Hindlimb muscle (tissue), 1 donor: ENCODE data around the gene SLC35B2. TPM values are rescaled to one million over a fixed set of nuclear protein-coding genes. Genes with fewer than 3 reads are reported as not detected.

ENCODE experiments used
- DNase-seq: peaks from one replicate; pipeline ENCODE4 v3.0.0-alpha.2; 2013
- polyA plus RNA-seq: library from polyadenylated mRNA; unstranded; fragments of 120-200 nt; gene quantifications from one replicate; pipeline ENCODE4 v1.2.1, GENCODE V29; 2013; ENCODE audit not compliant: insufficient read length

SLC35B2 gene
- polyA plus RNA-seq, 1 donor, result 29.5 TPM

- DNase-seq, result peak; percentile 70
These were observed 35.9 kb downstream of the SLC35B2 start for GRCh38 chr6:44221291-44221960.

GRCh38 chr6:44220913-44221290, 36.4 kb downstream of the SLC35B2 start:
- DNase-seq, result no peak

GRCh38 chr6:44219815-44220784, 37.2 kb downstream of the SLC35B2 start:
- DNase-seq, result no peak

- peak; percentile 91 for DNase-seq
These were observed 38.1 kb downstream of the SLC35B2 start for GRCh38 chr6:44219053-44219814.

- peak; percentile 43 for DNase-seq
These were observed 39.8 kb downstream of the SLC35B2 start for GRCh38 chr6:44217332-44218143.

GRCh38 chr6:44216677-44217331, 40.5 kb downstream of the SLC35B2 start, which contains the start of gene MYMX:
TSS of gene MYMX (plus strand) at chr6:44216926. CDS start at chr6:44217472, 546 bp downstream.
- DNase-seq, result peak; percentile 51

- no peak for DNase-seq
These were observed 43.0 kb downstream of the SLC35B2 start for GRCh38 chr6:44214307-44214706.

- DNase-seq, result no peak
These were observed 46.0 kb downstream of the SLC35B2 start for GRCh38 chr6:44211284-44211683.

GRCh38 chr6:44207966-44208365, 49.4 kb downstream of the SLC35B2 start:
- no peak for DNase-seq

Other genes starting within 250 kb of the SLC35B2 start
- gene MRPL14, start 130.1 kb downstream of the SLC35B2 start, polyA plus RNA-seq, result 37.7 TPM
- gene TMEM63B, start 130.0 kb downstream of the SLC35B2 start, polyA plus RNA-seq, result 18.8 TPM
- 0.61 TPM for gene CAPN11, start 98.7 kb downstream of the SLC35B2 start, polyA plus RNA-seq
- 20.5 TPM for gene MYMX, start 40.6 kb downstream of the SLC35B2 start, polyA plus RNA-seq
- gene SLC29A1, start 33.9 kb downstream of the SLC35B2 start, polyA plus RNA-seq, result 84.5 TPM
- gene HSP90AB1, start 10.4 kb downstream of the SLC35B2 start, polyA plus RNA-seq, result 976 TPM
- gene NFKBIE, start 8.0 kb upstream of the SLC35B2 start, polyA plus RNA-seq, result 5.4 TPM
- 0.37 TPM for gene TMEM151B, start 12.9 kb upstream of the SLC35B2 start, polyA plus RNA-seq
- gene AARS2, start 55.8 kb upstream of the SLC35B2 start, polyA plus RNA-seq, result 9.9 TPM
- not detected for gene SPATS1, start 85.1 kb upstream of the SLC35B2 start, polyA plus RNA-seq
- 24.1 TPM for gene CDC5L, start 130.2 kb upstream of the SLC35B2 start, polyA plus RNA-seq